Osteocyte (in vitro differentiated cells): ENCODE results near the gene PRKG1. TPM values are rescaled to one million over a fixed set of nuclear protein-coding genes. Genes with fewer than 3 reads are reported as not detected.

Source experiments
- DNase-seq: peaks from one replicate; pipeline ENCODE4 v3.0.0; 2021; ENCODE audit warnings: mixed read lengths; ENCODE audit not compliant: unreplicated experiment; ENCODE audit errors: extremely low spot score
- H3K27ac Mint-ChIP-seq: one replicate; pipeline ENCODE4 v1.8.0; 2021; ENCODE audit warnings: mild to moderate bottlenecking, mixed read lengths; ENCODE audit not compliant: unreplicated experiment
- H3K27me3 Mint-ChIP-seq: one replicate; pipeline ENCODE4 v1.8.0; 2021; ENCODE audit warnings: mixed read lengths; ENCODE audit not compliant: unreplicated experiment
- H3K36me3 Mint-ChIP-seq: one replicate; pipeline ENCODE4 v1.8.0; 2021; ENCODE audit warnings: mixed read lengths; ENCODE audit not compliant: unreplicated experiment
- H3K4me1 Mint-ChIP-seq: one replicate; pipeline ENCODE4 v1.8.0; 2021; ENCODE audit warnings: mixed read lengths; ENCODE audit not compliant: unreplicated experiment
- H3K4me3 Mint-ChIP-seq: one replicate; pipeline ENCODE4 v1.8.0; 2021; ENCODE audit warnings: mild to moderate bottlenecking, moderate library complexity, mixed read lengths; ENCODE audit not compliant: unreplicated experiment
- H3K9me3 Mint-ChIP-seq: one replicate; pipeline ENCODE4 v1.8.0; 2021; ENCODE audit warnings: mixed read lengths; ENCODE audit not compliant: unreplicated experiment
- total RNA-seq: library from RNA; stranded (reverse); gene quantifications from 2 replicates; pipeline ENCODE4 v1.2.1, GENCODE V29; 2021
- TF ChIP-seq, protein P1 (sequence below): fragments of 200-600 bp; sonication (generic); IDR thresholded peaks from 2 replicates; pipeline ENCODE4 v1.5.0; 2021; ENCODE audit warnings: antibody characterized with exemption, mild to moderate bottlenecking, moderate library complexity

PRKG1 gene
- total RNA-seq, 1 donor from 2014 or later: 10.8 TPM

DNA sequence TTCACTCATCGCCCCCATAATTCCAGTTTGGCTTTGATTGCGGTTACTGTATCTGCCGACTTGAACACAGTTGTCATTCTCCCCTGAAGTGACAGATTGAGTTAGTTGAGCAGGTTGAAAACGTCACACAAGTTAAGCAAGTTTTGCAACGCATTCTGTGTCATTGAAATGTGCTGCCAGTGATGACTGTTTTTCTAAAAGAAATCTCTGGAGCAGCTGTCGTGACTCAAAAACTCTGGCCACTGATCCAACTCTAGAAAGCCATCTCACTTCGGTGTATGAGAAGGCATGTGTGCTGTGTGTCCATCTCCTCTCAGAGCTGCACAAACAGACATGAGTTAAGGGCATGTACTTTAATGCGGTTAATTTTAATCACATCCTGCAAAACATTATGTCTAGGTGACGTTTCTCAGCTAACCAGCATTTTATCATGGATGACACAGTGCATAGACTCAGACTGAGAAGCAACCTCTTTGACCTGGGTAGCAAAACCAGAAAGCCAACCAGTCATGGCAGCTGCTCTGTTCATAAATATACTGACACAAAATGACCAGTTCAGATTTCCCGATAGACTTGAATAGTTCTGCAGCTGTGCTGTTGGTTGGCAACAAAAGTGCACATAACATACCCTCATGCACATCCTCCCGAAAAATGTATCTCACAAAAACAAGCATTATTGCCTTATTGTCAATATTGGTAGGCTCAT is 555.8 kb downstream of the PRKG1 start:
- H3K36me3 Mint-ChIP-seq: no peaks in the 10 kb centered on the region
- TF ChIP-seq, protein P1, sequence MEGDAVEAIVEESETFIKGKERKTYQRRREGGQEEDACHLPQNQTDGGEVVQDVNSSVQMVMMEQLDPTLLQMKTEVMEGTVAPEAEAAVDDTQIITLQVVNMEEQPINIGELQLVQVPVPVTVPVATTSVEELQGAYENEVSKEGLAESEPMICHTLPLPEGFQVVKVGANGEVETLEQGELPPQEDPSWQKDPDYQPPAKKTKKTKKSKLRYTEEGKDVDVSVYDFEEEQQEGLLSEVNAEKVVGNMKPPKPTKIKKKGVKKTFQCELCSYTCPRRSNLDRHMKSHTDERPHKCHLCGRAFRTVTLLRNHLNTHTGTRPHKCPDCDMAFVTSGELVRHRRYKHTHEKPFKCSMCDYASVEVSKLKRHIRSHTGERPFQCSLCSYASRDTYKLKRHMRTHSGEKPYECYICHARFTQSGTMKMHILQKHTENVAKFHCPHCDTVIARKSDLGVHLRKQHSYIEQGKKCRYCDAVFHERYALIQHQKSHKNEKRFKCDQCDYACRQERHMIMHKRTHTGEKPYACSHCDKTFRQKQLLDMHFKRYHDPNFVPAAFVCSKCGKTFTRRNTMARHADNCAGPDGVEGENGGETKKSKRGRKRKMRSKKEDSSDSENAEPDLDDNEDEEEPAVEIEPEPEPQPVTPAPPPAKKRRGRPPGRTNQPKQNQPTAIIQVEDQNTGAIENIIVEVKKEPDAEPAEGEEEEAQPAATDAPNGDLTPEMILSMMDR: no peak
- no peak overlapping the region for H3K27ac Mint-ChIP-seq
- no peak overlapping the region for H3K4me3 Mint-ChIP-seq
- H3K9me3 Mint-ChIP-seq: no peaks in the 10 kb centered on the region
- no peaks in the 10 kb centered on the region for H3K27me3 Mint-ChIP-seq
- no peaks in the 10 kb centered on the region for H3K4me1 Mint-ChIP-seq
- DNase-seq: no peak

DNA sequence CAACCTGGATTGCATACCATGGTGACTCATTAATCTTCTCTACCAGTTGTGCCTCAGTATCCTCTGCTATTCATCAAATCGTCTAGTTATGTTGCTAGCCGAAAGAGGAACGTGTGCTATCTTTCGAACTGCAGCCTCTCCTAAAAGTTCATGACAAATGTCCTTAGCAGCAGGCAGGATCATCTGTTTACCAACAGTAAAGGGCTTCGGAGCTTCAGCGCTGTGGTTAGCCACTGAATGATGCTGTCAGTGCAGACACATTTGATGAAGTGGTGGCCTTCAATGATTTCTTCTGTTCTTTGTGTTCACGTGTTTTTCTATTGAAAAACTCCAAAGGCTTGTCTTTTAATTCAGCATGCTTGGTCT is 556.3 kb downstream of the PRKG1 start:
- Mint-ChIP-seq H3K4me3 (no peak overlapping the region), H3K27me3 (no peaks in the 10 kb centered on the region), H3K4me1 (no peaks in the 10 kb centered on the region), H3K9me3 (no peaks in the 10 kb centered on the region), H3K27ac (no peak overlapping the region), H3K36me3 (no peaks in the 10 kb centered on the region)
- TF ChIP-seq, protein P1: no peak
- DNase-seq: no peak

DNA sequence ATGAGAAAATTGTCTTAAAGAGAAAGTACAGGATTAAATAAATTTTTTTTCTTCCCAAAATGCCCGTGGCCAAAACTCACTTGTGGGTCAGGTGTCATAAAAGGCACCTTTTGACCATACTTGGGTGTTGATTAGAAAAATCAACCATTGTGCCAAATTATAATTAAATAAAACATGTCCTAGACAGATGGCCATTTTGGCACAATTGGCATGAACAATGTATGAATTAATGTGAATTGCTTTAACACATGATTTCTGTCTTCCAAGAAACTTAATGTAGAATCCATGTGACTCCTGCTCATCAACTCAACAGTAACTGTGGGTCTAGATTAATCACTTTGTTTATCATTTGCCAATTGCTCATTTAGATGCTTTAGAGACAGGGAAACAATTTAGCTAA is 561.1 kb downstream of the PRKG1 start:
- TF ChIP-seq, protein P1: no peak
- Mint-ChIP-seq H3K4me3 (no peak overlapping the region), H3K9me3 (no peaks in the 10 kb centered on the region), H3K27ac (no peak overlapping the region), H3K27me3 (no peaks in the 10 kb centered on the region), H3K36me3 (no peaks in the 10 kb centered on the region), H3K4me1 (peaks cover 2% of the 10 kb centered on the region)
- no peak for DNase-seq

DNA sequence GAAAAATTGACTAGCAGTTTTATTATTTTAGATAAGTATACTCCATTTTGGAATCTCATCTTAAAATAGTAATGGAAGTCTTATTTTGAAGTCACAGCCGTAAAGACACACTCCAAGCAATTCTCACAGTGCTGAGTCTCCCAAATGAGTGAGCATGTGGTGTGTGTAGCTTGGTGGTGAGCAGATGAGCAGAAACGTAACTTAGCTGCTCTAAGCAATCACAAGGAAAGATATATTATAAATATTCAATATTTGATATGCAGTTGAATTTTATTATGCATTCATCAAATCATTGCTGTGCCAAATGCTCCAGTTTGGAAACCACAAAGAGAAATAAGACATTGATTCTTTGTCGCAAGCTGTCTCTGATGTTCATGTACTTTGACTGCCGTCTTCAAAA is 563.9 kb downstream of the PRKG1 start:
- Mint-ChIP-seq H3K9me3 (no peaks in the 10 kb centered on the region), H3K4me1 (peaks cover 6% of the 10 kb centered on the region), H3K27me3 (no peaks in the 10 kb centered on the region), H3K27ac (no peak overlapping the region), H3K36me3 (no peaks in the 10 kb centered on the region), H3K4me3 (no peak overlapping the region)
- TF ChIP-seq, protein P1: no peak
- no peak for DNase-seq

DNA sequence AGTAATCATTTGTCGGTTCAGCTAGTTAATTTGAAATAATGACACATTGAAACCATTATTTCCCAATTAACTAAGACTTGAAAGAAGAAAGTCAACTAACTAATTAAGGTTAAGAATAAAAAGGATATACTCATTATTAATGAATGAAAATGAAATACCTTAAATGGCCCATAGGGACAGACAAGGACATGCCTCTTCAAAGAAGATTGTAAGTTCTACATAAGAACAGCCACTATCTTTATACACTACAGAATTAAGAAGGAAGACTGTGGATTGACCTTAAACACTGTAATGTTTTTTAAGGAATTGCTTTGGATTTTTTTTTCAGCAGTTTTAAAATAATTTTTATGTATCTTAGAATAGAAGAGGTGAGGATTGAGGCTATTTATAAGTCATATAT is 564.5 kb downstream of the PRKG1 start:
- Mint-ChIP-seq H3K9me3 (no peaks in the 10 kb centered on the region), H3K27me3 (no peaks in the 10 kb centered on the region), H3K4me1 (peaks cover 11% of the 10 kb centered on the region), H3K27ac (no peak overlapping the region), H3K36me3 (no peaks in the 10 kb centered on the region), H3K4me3 (no peak overlapping the region)
- TF ChIP-seq, protein P1: peak; percentile 2
- no peak for DNase-seq
